Panc1 (cell line): Measurements from ENCODE around the gene ZDHHC20.

Experiments
- CTCF ChIP-seq: fragments of 450-650 bp; IDR thresholded peaks from 2 replicates; pipeline ENCODE4 v1.5.1; 2017; ENCODE audit warnings: mild to moderate bottlenecking
- SIN3A ChIP-seq: IDR thresholded peaks from 2 replicates; pipeline ENCODE4 v1.6.1; 2012; ENCODE audit warnings: low read depth, mild to moderate bottlenecking, low read length, moderate library complexity, borderline replicate concordance; ENCODE audit not compliant: insufficient read depth

- TF ChIP-seq SIN3A = no peak
- TF ChIP-seq CTCF = no peak
Observed at GRCh38 chr13:21364916-21365315, 94.2 kb downstream of the ZDHHC20 start.
